ENCODE measurements around the gene CDCA7L.
"Not testable (repeated sequence)": the region's sequence is repeated elsewhere in the genome, so short reads cannot be mapped to it uniquely, and the experiment has no call there.

The CDCA7L gene

GRCh38 chr7:21902240-21902639, 43.5 kb downstream of the CDCA7L start:
- DNase-seq: no peak

- peak in 1 of 2 experiments; percentile 5 for DNase-seq
These were observed 47.3 kb downstream of the CDCA7L start for GRCh38 chr7:21898265-21898930.

GRCh38 chr7:21893401-21893800, 52.3 kb downstream of the CDCA7L start:
- no peak for DNase-seq

- DNase-seq: no peak
These were observed 54.4 kb downstream of the CDCA7L start for GRCh38 chr7:21891291-21891690.

- DNase-seq: no peak
These were observed 57.9 kb downstream of the CDCA7L start for GRCh38 chr7:21887779-21888178.

- DNase-seq: no peak
These were observed 58.3 kb downstream of the CDCA7L start for GRCh38 chr7:21887353-21887752.

- no peak for DNase-seq
These were observed 59.3 kb downstream of the CDCA7L start for GRCh38 chr7:21886396-21886795.

- no peak for DNase-seq
These were observed 61.2 kb downstream of the CDCA7L start for GRCh38 chr7:21884496-21884895.

GRCh38 chr7:21883501-21883900, 62.2 kb downstream of the CDCA7L start:
- DNase-seq: not testable (repeated sequence)

GRCh38 chr7:21883069-21883468, 62.6 kb downstream of the CDCA7L start:
- no peak for DNase-seq

- DNase-seq: no peak
These were observed 75.8 kb downstream of the CDCA7L start for GRCh38 chr7:21869785-21870402.

- DNase-seq: no peak
These were observed 77.2 kb downstream of the CDCA7L start for GRCh38 chr7:21868576-21868850.

GRCh38 chr7:21867816-21868575, 77.7 kb downstream of the CDCA7L start:
- no peak for DNase-seq

- DNase-seq: no peak
These were observed 78.5 kb downstream of the CDCA7L start for GRCh38 chr7:21867226-21867625.

GRCh38 chr7:21866731-21867130, 79.0 kb downstream of the CDCA7L start:
- no peak for DNase-seq

GRCh38 chr7:21865631-21866204, 80.0 kb downstream of the CDCA7L start:
- DNase-seq: not testable (repeated sequence)

GRCh38 chr7:21851559-21851967, 94.1 kb downstream of the CDCA7L start:
- no peak for DNase-seq

All from stimulated activated CD4-positive, alpha-beta T cell treated with anti-CD3 and anti-CD28 coated beads, Interleukin-4, amount 100 ng/mL, for 4 hours (primary cell).